Skeletal muscle tissue (tissue), 4 donors: Measurements from ENCODE around the gene PKD2. TPM values are rescaled to one million over a fixed set of nuclear protein-coding genes. Genes with fewer than 3 reads are reported as not detected.

Experiments used
- H3K27ac ChIP-seq: one replicate; pipeline ENCODE4 v1.7.0; 2013; ENCODE audit warnings: mild to moderate bottlenecking, low read depth, low read length, inconsistent platforms
- H3K27me3 ChIP-seq, 3 donors: one replicate each; pipeline ENCODE4 v1.7.0; 2013; ENCODE audit warnings: low read length in 3 of 3; ENCODE audit not compliant: control insufficient read depth in 3 of 3, insufficient read depth in 3 of 3
- H3K36me3 ChIP-seq, 3 donors: one replicate each; pipeline ENCODE4 v1.7.0; 2013; ENCODE audit warnings: low read length in 3 of 3; ENCODE audit not compliant: control insufficient read depth in 3 of 3, insufficient read depth in 3 of 3
- H3K4me1 ChIP-seq, 3 donors: one replicate each; pipeline ENCODE4 v1.7.0; 2013; ENCODE audit warnings: low read length in 3 of 3, mild to moderate bottlenecking in 3 of 3; ENCODE audit not compliant: control insufficient read depth in 3 of 3, insufficient read depth in 3 of 3
- H3K4me3 ChIP-seq, 3 donors: one replicate each; pipeline ENCODE4 v1.7.0; 2013; ENCODE audit warnings: low read length in 3 of 3
- H3K9ac ChIP-seq, 3 donors: one replicate each; pipeline ENCODE4 v1.7.0; 2013; ENCODE audit warnings: low read length in 3 of 3, mild to moderate bottlenecking in 3 of 3, moderate library complexity in 2 of 3, low read depth in 1 of 3
- H3K9me3 ChIP-seq, 3 donors: one replicate each; pipeline ENCODE4 v1.7.0; 2013; ENCODE audit warnings: low read length in 3 of 3; ENCODE audit not compliant: control insufficient read depth in 3 of 3
- total RNA-seq: library from RNA; depleted of rRNA; stranded (reverse); fragments of >200 nt; gene quantifications from one replicate; pipeline ENCODE4 v1.2.3, GENCODE V29; 2014
- donor health status: Osteomylitis.

Gene PKD2
- total RNA-seq, 1 donor from 2014 or later, result 36.0 TPM

DNA sequence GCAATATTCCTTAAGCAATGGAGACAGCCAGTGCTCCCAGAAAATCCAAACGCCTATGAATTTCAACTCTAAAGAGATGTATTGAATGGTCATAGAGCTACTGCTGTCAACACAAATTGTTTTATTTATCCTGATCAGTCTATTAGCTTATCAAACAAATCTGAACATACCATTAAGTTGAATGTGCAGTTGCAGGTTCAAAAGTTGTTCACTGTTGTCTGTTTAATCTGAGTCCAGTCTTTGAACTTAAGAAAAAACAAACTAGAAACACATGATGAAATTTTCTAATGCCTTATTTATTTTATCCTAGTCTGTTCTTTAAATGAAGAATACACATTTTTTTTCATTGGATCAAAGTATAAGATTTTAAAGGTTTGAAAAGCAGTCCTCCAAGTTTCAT is 73.2 kb downstream of the PKD2 start:
- H3K27me3 ChIP-seq, result no peaks in the 10 kb centered on the region
- no peaks in the 10 kb centered on the region for H3K4me1 ChIP-seq
- H3K4me3 ChIP-seq, result no peak overlapping the region
- no peak overlapping the region for H3K9ac ChIP-seq
- H3K36me3 ChIP-seq, result peaks cover 0 to 6% (median 3%) of the 10 kb centered on the region in 3 donors
- H3K9me3 ChIP-seq, result no peaks in the 10 kb centered on the region
- H3K27ac ChIP-seq, result no peak overlapping the region

DNA sequence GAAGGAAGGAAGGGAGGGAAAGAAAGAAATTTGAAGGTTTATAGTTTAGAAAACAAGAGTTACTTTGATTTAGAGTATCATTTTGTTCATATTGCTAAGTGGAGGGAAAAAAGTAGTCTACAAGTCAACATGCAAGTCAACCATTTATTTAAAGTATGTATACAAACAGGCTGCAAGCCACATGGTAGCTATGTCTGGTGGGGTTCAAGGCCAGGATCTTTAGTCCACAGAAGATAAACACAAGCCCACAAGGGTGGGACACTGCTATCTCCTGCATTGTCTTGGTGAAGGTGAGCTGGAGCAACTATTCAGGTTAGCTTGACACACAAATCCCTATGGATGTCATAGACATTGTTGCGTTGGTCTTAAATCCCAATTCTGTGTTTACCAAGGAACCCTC is 79.6 kb downstream of the PKD2 start:
- H3K27ac ChIP-seq, result no peak overlapping the region
- no peak overlapping the region for H3K4me3 ChIP-seq
- H3K4me1 ChIP-seq, result peaks cover 0 to 3% (median 3%) of the 10 kb centered on the region in 3 donors
- no peaks in the 10 kb centered on the region for H3K9me3 ChIP-seq
- H3K27me3 ChIP-seq, result no peaks in the 10 kb centered on the region
- H3K9ac ChIP-seq, result no peak overlapping the region
- H3K36me3 ChIP-seq, result no peaks in the 10 kb centered on the region

DNA sequence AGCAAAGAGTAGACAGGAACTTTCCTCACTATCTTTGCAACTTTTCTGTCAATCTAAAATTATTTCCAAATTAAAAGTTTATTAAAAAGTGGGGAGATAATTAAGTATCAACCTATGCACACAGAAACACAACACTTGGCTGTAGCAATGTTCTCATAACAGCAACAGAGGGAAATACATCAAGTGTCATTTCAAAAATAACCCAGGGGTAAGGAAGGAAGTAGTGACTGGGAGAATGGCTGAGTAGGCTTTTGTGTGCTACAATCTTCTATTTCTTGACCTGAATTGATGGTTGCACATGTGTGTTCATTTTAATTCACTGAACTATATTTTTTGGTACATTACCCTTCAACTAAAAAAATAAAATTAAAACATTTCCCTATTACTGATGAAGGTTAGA is 83.5 kb downstream of the PKD2 start:
- peaks cover 0 to 3% (median 3%) of the 10 kb centered on the region in 3 donors for H3K4me1 ChIP-seq
- H3K36me3 ChIP-seq, result no peaks in the 10 kb centered on the region
- no peaks in the 10 kb centered on the region for H3K9me3 ChIP-seq
- H3K27ac ChIP-seq, result peak overlapping the region; percentile 14
- H3K9ac ChIP-seq, result no peak overlapping the region
- H3K4me3 ChIP-seq, result no peak overlapping the region
- no peaks in the 10 kb centered on the region for H3K27me3 ChIP-seq

DNA sequence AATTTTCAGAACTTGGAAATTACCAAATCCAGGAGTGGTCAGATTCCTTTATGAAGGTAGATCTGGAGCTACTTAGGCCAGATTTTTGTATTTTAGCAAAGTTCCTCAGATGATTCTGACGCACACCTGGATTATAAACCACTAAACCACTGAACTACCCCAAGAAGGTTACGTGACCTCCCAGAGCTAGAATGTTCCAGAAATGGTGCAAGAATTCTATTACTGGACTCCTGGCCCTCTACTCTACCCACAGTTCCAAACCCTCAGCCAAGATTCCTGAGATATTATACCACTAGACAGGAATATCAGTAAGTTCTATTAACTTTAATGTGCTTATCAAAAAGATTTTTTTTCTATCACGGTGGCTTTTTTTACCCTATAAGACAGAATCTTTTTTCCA is 83.9 kb downstream of the PKD2 start:
- Histone ChIP-seq H3K27me3 (no peaks in the 10 kb centered on the region), H3K4me1 (peaks cover 0 to 3% (median 3%) of the 10 kb centered on the region in 3 donors), H3K9ac (no peak overlapping the region), H3K4me3 (no peak overlapping the region), H3K9me3 (no peaks in the 10 kb centered on the region), H3K36me3 (no peaks in the 10 kb centered on the region), H3K27ac (peak overlapping the region; percentile 14)

DNA sequence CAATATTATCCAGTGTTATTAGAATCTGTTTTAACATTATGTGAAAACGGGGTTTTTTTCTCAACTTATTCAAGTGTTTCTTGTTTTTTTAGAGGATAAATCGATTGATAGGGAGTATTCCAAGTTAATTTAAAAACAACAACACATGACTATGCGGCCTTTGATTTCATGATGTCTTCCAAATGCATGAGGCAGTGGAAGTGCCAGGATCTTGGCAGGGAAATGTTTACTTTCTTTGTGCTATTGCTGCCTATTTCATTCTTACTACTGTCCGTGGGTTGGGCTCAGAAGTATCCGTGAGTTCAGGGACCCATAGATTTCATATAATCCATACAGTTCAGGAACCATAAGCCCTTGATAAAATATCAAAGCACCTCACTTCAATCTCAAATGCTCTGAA is 86.4 kb downstream of the PKD2 start:
- Histone ChIP-seq H3K9ac (no peak overlapping the region), H3K36me3 (no peaks in the 10 kb centered on the region), H3K27ac (no peak overlapping the region), H3K27me3 (no peaks in the 10 kb centered on the region), H3K4me3 (no peak overlapping the region), H3K4me1 (peaks cover 0 to 3% (median 3%) of the 10 kb centered on the region in 3 donors), H3K9me3 (no peaks in the 10 kb centered on the region)

- Histone ChIP-seq H3K4me1 (no peaks in the 10 kb centered on the region), H3K27me3 (no peaks in the 10 kb centered on the region), H3K4me3 (no peak overlapping the region), H3K36me3 (no peaks in the 10 kb centered on the region), H3K9me3 (no peaks in the 10 kb centered on the region), H3K9ac (no peak overlapping the region), H3K27ac (no peak overlapping the region)
Measured at GRCh38 chr4:88097301-88097700, 89.9 kb downstream of the PKD2 start.

- Histone ChIP-seq H3K27me3 (no peaks in the 10 kb centered on the region), H3K4me1 (no peaks in the 10 kb centered on the region), H3K9ac (no peak overlapping the region), H3K4me3 (no peak overlapping the region), H3K36me3 (no peaks in the 10 kb centered on the region), H3K27ac (no peak overlapping the region), H3K9me3 (no peaks in the 10 kb centered on the region)
Measured at GRCh38 chr4:88097781-88098180, 90.3 kb downstream of the PKD2 start.

- no peaks in the 10 kb centered on the region for H3K9me3 ChIP-seq
- no peak overlapping the region for H3K4me3 ChIP-seq
- no peaks in the 10 kb centered on the region for H3K36me3 ChIP-seq
- no peaks in the 10 kb centered on the region for H3K27me3 ChIP-seq
- no peak overlapping the region for H3K9ac ChIP-seq
- no peaks in the 10 kb centered on the region for H3K4me1 ChIP-seq
- no peak overlapping the region for H3K27ac ChIP-seq
Measured at GRCh38 chr4:88098993-88099752, 91.7 kb downstream of the PKD2 start.

DNA sequence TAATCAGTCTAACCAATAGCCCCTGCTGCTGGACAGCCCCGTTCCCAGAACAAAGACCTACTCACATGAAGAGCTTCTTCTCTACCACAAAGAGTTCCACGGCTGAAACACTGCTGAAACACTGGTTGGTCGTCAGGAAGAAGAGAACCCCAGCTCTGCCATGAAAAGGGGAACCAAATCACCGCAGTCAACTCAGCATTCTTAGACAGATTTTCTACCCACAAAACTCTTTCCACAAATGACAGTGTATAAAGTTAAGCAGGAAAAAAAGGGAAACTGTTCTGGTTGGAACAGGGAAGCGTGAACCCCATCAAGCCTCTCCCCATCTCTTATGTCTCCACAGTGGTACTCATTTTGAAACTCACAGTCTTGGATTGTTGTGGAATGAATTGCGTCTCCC is 93.7 kb downstream of the PKD2 start:
- no peak overlapping the region for H3K9ac ChIP-seq
- H3K36me3 ChIP-seq, result no peaks in the 10 kb centered on the region
- H3K9me3 ChIP-seq, result no peaks in the 10 kb centered on the region
- no peak overlapping the region for H3K27ac ChIP-seq
- H3K4me1 ChIP-seq, result no peaks in the 10 kb centered on the region
- no peaks in the 10 kb centered on the region for H3K27me3 ChIP-seq
- no peak overlapping the region for H3K4me3 ChIP-seq

DNA sequence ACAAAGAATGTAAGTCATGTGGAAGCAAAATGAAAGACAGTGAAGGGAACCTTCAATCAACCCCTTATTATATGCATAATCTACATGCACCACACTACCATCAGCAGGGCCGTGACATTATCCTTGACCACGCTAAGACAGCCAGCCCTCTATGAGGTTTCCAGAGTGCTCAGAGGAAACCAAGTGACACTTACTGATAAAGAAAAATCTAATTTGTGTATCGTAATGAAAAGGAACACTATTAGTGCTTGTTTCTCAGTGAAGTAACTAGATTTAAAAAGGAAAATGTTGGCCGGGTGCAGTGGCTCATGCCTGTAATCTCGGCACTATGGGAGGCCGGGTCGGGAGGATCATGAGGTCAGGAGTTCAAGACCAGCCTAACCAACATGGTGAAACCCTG is 94.6 kb downstream of the PKD2 start:
- Histone ChIP-seq H3K9ac (no peak overlapping the region), H3K4me1 (no peaks in the 10 kb centered on the region), H3K36me3 (no peaks in the 10 kb centered on the region), H3K4me3 (no peak overlapping the region), H3K9me3 (no peaks in the 10 kb centered on the region), H3K27me3 (no peaks in the 10 kb centered on the region), H3K27ac (no peak overlapping the region)
